ENCODE data around the gene ACADS.

ACADS gene

DNA sequence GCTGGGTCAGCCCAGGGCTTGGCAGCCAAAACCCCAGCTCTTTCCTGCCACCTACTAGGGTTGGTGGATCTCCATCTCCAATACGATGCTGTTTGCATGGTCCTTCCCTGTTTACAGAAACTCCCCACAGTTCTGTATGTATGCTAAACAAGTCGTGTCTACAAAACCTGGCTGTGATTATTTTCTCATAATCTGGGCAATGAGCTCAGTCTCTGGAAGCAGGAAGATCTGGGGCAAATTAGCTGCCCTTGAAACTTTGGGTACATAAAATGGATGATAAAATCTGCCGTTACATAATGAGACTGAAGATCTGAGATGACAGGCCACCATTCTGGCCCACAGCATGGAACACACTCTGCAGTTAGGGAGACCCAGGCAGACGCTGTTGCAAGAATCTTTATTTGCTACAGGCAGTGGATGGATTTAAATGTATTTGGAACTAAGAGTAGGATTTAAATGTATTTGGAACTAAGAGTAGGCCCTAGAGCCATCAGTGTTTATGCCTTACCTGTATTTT, 31.7 kb downstream of the ACADS start:
- DNase-seq (ENCODE audit: low spot score), result no peak
- POLR2A ChIA-PET (ENCODE audit: low non-redundant PET), result interaction anchor here (0.6 kb wide), 1 partner anchor 172 kb away, joined by 9 read pairs; no protein-coding TSS in a partner anchor
- CTCF ChIA-PET, result interaction anchor here (0.6 to 0.8 kb wide), 2 partner anchors 16 to 410 kb away, joined by 3 read pairs; no protein-coding TSS in a partner anchor
- TF ChIP-seq, protein P1, sequence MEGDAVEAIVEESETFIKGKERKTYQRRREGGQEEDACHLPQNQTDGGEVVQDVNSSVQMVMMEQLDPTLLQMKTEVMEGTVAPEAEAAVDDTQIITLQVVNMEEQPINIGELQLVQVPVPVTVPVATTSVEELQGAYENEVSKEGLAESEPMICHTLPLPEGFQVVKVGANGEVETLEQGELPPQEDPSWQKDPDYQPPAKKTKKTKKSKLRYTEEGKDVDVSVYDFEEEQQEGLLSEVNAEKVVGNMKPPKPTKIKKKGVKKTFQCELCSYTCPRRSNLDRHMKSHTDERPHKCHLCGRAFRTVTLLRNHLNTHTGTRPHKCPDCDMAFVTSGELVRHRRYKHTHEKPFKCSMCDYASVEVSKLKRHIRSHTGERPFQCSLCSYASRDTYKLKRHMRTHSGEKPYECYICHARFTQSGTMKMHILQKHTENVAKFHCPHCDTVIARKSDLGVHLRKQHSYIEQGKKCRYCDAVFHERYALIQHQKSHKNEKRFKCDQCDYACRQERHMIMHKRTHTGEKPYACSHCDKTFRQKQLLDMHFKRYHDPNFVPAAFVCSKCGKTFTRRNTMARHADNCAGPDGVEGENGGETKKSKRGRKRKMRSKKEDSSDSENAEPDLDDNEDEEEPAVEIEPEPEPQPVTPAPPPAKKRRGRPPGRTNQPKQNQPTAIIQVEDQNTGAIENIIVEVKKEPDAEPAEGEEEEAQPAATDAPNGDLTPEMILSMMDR (conservative IDR thresholded peaks at IDR 0.05; ENCODE audit: low read depth), result no peak
- no peak overlapping the region for H3K27ac ChIP-seq

- ChIA-PET CTCF (interaction anchor here (0.6 kb wide), 1 partner anchor 411 kb away, joined by 3 read pairs; no protein-coding TSS in a partner anchor), POLR2A (ENCODE audit: low non-redundant PET) (no interaction called here)
- TF ChIP-seq, protein P1 (conservative IDR thresholded peaks at IDR 0.05; ENCODE audit: low read depth), result no peak
Measured at GRCh38 chr12:120757949-120758348, 32.3 kb downstream of the ACADS start.

GRCh38 chr12:120758798-120759590, 33.4 kb downstream of the ACADS start:
- ChIA-PET CTCF (interaction anchor here (0.5 kb wide), 1 partner anchor 1102 kb away, joined by 3 read pairs; no protein-coding TSS in a partner anchor), POLR2A (ENCODE audit: low non-redundant PET) (interaction anchor here (0.6 kb wide), 1 partner anchor 93 kb away, joined by 4 read pairs; no protein-coding TSS in a partner anchor)
- no peak for DNase-seq (ENCODE audit: low spot score)
- TF ChIP-seq, protein P1 (conservative IDR thresholded peaks at IDR 0.05; ENCODE audit: low read depth), result no peak
- H3K27ac ChIP-seq, result no peak overlapping the region

More at GRCh38 chr12:120757949-120758348, 32.3 kb downstream of the ACADS start:
- DNase-seq (ENCODE audit: low spot score), result no peak
- no peak overlapping the region for H3K27ac ChIP-seq

DNA sequence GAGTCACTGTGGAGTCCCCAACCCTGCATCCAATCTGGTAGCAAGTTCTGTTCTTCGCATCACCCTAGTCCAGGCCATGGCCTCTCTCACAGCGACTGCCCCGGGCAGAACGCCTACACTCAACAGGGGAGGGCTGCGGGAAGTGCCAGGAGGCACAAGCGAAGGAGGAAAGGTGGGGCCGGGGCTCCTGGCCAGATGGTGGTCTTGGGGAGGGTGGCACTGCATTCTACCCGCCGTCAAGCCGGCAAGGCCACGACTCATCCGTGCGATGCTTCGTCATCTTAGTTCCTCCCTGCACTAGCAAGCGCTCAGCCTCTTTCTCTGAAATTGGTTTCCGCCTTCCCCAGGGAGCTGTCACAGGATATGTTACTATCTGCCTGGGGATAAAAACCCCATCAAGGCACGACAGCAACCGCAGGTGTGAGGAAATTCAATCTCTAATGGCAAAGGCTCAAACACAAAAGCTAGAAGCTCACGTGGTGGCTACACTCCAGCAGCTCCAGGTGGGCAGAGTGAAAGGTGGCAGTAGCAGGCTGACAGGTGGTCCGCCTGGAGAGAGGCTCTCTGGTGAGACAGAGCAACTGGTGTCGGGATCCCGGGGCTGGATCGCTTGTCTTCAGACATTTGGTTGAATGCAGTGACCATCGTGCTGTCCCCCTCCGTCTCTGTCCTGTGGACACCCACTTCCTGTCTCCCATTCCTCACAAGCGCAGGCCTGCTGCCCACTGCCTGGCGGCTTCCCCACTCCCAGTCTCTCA, 34.1 kb downstream of the ACADS start:
- TF ChIP-seq, protein P1 (conservative IDR thresholded peaks at IDR 0.05; ENCODE audit: low read depth), result no peak
- H3K27ac ChIP-seq, result no peak overlapping the region
- ChIA-PET POLR2A (ENCODE audit: low non-redundant PET) (interaction anchor here (0.6 kb wide), 2 partner anchors 93 to 119 kb away, joined by 4 to 5 read pairs; no protein-coding TSS in a partner anchor), CTCF (no interaction called here)
- no peak for DNase-seq (ENCODE audit: low spot score)

DNA sequence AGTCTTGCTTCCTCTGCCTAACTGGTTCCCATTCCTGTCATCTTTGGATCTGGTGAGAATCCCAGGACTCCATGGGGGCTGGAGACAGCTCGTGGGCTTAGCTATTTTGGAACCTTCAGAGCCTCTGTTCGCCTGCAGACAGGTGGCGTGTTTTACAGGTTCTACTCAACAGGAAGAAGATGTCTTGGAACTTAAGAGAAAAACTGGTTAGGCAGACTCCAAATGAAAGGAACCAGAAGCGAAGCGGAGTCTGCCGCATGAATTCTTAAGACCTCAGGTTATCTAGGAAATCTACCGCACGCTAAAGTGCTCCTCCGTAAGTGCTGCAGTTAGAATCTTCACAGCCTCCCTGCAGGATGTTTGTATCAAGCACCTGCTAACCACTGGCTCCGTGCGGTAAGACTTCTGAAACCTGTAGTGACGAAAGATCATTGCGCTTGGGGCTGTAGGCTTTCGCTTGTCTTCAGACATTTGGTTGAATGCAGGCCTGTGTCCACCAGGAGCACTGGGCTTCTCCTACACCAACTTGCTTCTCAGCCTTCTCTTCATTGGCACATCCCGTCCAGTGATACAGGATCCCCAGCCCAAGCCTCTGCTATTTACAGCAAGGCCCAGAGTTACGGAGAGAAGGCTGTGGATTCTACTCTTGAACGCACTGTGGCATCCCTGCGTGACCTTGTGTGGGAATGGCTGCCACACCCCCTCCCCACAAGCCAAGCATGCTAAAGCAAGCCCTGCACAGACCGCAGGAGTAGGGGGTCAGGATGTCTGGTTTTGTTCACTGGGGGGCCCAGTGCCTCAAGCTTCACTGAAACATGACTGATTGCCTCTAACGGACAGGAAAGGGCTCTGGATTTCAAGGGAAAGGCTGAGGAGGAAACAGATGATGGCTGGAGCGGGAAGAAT, 35.0 kb downstream of the ACADS start:
- CTCF ChIA-PET, result no interaction called here
- TF ChIP-seq, protein P1 (conservative IDR thresholded peaks at IDR 0.05; ENCODE audit: low read depth), result no peak
- no peak overlapping the region for H3K27ac ChIP-seq
- DNase-seq (ENCODE audit: low spot score), result no peak
- POLR2A ChIA-PET (ENCODE audit: low non-redundant PET), result interaction anchor here (0.6 kb wide), 1 partner anchor 119 kb away, joined by 5 read pairs; no protein-coding TSS in a partner anchor

All from RWPE1 (cell line).